SK-MEL-5 (cell line): Measurements from ENCODE around the gene RASEF. TPM values are rescaled to one million over a fixed set of nuclear protein-coding genes. Genes with fewer than 3 reads are reported as not detected.
A peak's percentile ranks its signal among the peaks of the same experiment; 100 is the strongest.
"Not testable (repeated sequence)": the region's sequence is repeated elsewhere in the genome, so short reads cannot be mapped to it uniquely, and the experiment has no call there.

Experiments used
- DNase-seq: peaks from one replicate; pipeline ENCODE4 v3.0.0-alpha.2; 2016; ENCODE audit warnings: low read depth, low spot score
- in situ Hi-C: cut with HindIII; loops from 2 replicates; pipeline ENCODE4 v1.10.0; 2016; ENCODE audit warnings: low sequenced_read_pairs, high pct_unique_total_duplicates, low pct_unique_long_range_greater_than_20kb
- total RNA-seq: library from RNA; depleted of rRNA; stranded (reverse); fragments of >200 nt; shearing (Covaris generic); gene quantifications from 2 replicates; pipeline ENCODE4 v1.2.3, GENCODE V29; 2014

Gene RASEF
- total RNA-seq, 1 experiment from 2014 or later = 1.9 TPM

DNA sequence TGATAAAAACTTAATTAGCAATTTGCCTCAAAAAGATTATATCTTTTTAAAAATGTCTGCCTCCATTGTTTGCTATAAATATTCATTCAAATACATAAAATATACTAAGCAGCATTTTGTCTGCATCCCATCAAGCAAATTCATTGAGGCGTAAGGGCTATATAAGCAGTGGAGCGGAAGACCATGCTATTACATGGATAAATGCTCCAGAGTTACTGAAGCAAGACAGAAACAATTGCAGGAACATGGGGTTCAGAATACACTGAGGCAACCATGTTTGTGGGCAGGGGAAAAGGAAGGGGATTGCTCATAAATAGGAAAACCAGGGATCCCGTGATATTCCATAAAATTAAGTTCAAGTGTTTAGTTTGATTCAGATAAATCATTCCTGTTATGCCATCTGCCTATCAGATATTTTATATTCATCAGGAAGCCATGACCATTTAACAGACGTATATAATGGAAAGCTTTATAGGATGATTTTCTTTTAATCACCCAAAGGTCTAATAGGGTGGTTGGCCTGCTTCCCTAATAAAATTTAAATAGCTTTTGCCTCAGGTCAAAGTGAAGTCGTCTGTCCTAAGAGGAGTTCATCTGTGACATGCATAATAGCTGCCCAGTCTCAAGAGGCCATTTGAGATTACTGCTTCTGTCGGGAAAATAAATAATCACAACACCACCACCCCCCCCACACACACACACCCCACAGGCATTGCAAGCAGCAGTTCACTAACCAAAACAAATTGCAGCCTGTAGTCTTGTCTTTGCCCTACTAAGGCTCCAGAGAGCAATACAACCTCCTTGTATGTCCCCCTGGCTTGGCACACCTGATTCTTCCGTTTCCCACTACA lies 105.2 kb downstream of the RASEF start:
- no peak for DNase-seq
- in situ Hi-C loops = no loop called here

- DNase-seq = no peak
- in situ Hi-C loops = no loop called here
Measured at GRCh38 chr9:82949203-82949602, 113.7 kb downstream of the RASEF start.

DNA sequence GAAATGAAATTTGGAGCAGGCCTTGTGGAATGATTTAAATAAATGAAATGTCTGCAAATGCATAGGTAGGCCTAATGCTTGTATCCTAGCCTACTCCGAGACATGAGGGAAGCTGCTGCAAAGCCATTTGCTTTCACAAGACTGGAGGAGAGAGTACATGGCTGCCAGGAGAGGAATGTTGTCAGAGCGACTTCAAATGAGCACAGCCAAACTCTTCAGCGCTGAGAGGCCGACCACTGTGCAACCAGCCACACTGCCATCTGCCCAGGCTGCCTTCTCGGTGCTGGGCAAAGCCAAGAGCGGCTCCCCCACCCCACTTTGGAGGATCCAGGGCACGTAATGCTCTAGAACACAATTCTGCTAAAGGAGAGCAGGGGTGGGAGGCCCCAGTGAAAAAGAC lies 122.6 kb downstream of the RASEF start:
- in situ Hi-C loops = no loop called here
- no peak for DNase-seq

DNA sequence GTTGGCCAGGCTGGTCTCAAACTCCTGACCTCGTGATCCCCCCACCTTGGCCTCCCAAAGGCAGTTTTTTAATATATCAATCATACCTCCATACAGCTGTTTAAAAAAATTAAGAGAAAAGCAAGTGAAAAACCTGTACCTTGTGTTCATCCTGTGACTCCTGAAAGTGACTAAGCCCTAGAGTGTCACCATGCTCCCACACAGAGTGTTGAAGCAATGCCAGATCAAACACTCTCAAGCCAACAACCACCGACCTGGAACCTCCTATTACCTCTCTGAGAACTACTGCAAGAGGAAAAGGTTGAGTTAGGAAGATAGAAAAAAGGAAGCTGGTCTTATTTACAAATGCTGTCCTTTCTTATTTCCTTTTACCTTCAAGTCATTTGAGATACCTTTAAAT lies 123.5 kb downstream of the RASEF start:
- in situ Hi-C loops = no loop called here
- DNase-seq = no peak

DNA sequence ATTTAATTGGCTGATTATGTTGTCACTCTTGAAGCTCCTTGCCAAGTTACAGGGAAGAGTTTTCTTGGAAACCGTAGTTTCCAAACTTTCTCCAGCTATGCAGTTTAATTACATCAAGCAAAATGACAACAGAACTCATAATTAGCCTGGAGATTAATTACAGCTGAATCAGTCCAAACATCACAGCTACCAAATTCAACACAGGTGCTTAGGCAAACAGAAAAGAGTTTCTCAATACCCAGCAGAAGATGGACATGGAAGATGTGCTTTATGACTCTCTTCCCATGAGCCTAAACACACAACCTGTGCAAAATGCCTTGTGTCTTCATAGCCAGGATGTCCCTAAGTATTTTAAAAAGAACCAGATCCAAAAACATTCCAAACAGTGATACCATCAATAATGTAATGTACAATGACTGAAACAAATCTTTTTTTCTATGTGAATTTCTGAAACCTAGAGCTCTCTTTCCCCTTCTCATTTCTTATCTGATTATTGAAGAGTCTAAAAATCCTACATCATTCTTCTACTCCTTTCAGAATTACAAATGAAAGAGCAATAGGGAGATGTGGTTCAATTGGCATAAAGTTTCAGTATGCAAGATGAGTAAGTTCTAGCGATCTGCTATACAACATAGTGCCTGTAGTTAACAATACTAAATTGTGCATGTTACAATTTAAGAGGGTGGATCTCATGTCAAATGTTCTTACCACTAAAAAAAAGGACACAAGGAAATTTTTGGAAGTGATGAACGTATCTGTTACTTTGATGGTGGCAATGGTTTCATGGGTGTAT lies 124.3 kb downstream of the RASEF start:
- in situ Hi-C loops = no loop called here
- DNase-seq = no peak

DNA sequence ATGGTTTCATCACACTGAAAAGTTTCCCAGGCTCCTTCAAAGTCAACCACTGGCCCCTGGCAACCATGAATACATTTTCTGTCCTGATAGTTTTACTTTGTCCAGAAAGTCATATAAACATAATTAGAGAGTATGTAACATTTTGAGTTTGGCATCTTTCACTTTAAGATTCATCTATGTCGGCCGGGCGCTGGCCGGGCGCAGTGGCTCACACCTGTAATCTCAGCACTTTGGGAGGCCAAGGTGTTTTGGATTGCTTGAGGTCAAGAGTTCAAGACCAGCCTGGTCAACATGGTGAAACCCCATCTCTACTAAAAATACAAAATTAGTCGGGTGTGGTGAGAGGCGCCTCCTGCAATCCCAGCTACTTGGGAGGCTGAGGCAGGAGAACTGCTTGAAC lies 126.4 kb downstream of the RASEF start:
- in situ Hi-C loops, DNase-seq: not testable (repeated sequence)

GRCh38 chr9:82934949-82935348 lies 128.0 kb downstream of the RASEF start:
- in situ Hi-C loops = no loop called here
- no peak for DNase-seq

DNA sequence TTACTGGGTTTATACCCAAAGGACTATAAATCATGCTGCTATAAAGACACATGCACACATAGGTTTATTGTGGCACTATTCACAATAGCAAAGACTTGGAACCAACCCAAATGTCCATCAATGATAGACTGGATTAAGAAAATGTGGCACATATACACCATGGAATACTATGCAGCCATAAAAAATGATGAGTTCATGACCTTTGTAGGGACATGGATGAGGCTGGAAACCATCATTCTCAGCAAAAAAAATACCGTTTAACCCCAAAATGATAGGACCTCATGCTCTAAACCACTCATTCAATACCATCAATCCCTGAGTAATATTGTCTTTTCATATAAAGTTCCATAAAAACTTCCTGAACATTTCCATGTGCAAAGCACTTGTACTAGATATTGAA lies 128.9 kb downstream of the RASEF start:
- DNase-seq, in situ Hi-C loops: not testable (repeated sequence)

GRCh38 chr9:82930116-82930515 lies 132.8 kb downstream of the RASEF start:
- peak; percentile 70 for DNase-seq
- in situ Hi-C loops = no loop called here
